Right cardiac atrium (tissue), 5 donors: ENCODE data around the gene COX7A2L. TPM values are rescaled to one million over a fixed set of nuclear protein-coding genes. Genes with fewer than 3 reads are reported as not detected.
A peak's percentile ranks its signal among the peaks of the same experiment; 100 is the strongest.
"Not testable (repeated sequence)": the region's sequence is repeated elsewhere in the genome, so short reads cannot be mapped to it uniquely, and the experiment has no call there.

Source experiments
- ATAC-seq, 2 donors: fragments of 200-7000 bp; cut with Tn5 transposase; one replicate each; pipeline versions ENCODE4 v1.8.0 to v1.9.1; 2020; ENCODE audit warnings: moderate library complexity in 2 of 2, mild to moderate bottlenecking in 1 of 2
- DNase-seq, 3 donors: peaks; one replicate each; pipeline ENCODE4 v3.0.0-alpha.2; 2020
- H3K27ac ChIP-seq: one replicate; pipeline ENCODE4 v1.5.1; 2013; ENCODE audit warnings: mild to moderate bottlenecking, low read length, control low read depth, moderate library complexity
- H3K27me3 ChIP-seq: one replicate; pipeline ENCODE4 v1.6.1; 2013; ENCODE audit not compliant: control insufficient read depth, insufficient read depth
- H3K4me1 ChIP-seq: one replicate; pipeline ENCODE4 v1.6.1; 2013; ENCODE audit warnings: low read length; ENCODE audit not compliant: control insufficient read depth, insufficient read depth
- H3K4me3 ChIP-seq: one replicate; pipeline ENCODE4 v1.5.1; 2013; ENCODE audit warnings: low read length, control low read depth
- H3K9me3 ChIP-seq: one replicate; pipeline ENCODE4 v1.6.1; 2013; ENCODE audit warnings: low read length; ENCODE audit not compliant: control insufficient read depth
- WGBS: extraction: QIAGEN DNeasy Blood & Tissue Kit; methylation state at CpG from one replicate; pipeline ENCODE4 v1.1.7; 2013; 5-methylcytosine and 5-hydroxymethylcytosine counted together
- intact Hi-C, 4 donors: fragments of 100-400 bp; cut with DNase I; formaldehyde crosslinking; loops; one replicate each; pipeline versions ENCODE4 v1.11.0 to v1.14.0; 2022 to 2023
- long read RNA-seq, 4 donors: library from polyadenylated mRNA; unstranded; transcript quantifications; one replicate each; pipeline ENCODE4 v2.0.0, GENCODE V29; 2020 to 2021
- polyA plus RNA-seq: library from polyadenylated mRNA; stranded (reverse); fragments of 200-250 nt; gene quantifications from one replicate; pipeline ENCODE4 v1.2.3, GENCODE V29; 2013
- total RNA-seq, 4 donors: library from RNA; stranded (reverse); fragmentation: NEBNext Ultra II Directional; extraction: Animal tissue kit (Norgen Biotek cat#: 25700); gene quantifications; one replicate each; pipeline ENCODE4 v1.2.1, GENCODE V29; 2021
- donor health status: healthy with polysubstance abuse.
- donor health status: DM: no; HTN: yes; CAD: no.
- donor health status: DM: no; HTN: no; CAD: no.
- donor health status: DM: no; HTN: yes; CAD: no; lungs with severe emphysema.
- donor health status: DM: yes; HTN: yes; CAD: no.

Gene COX7A2L
- total RNA-seq = 100 to 1,000 TPM in 3 of 4 donors, 10 to 100 TPM in 1; 96.1 to 128 (median 108) TPM
- 114 TPM for polyA plus RNA-seq
- long read RNA-seq, donor 1, transcript COX7A2L-201 (3 exons, 1,112 nt) = major isoform, 231 of 234 reads
- long read RNA-seq, donor 1, partial matches to known transcripts = 0 of 234 reads
- long read RNA-seq, donor 1, other reads (novel, unspliced or antisense) = 3 of 234 reads
- long read RNA-seq, donor 2, transcript COX7A2L-201 (3 exons, 1,112 nt) = major isoform, 90 of 94 reads
- long read RNA-seq, donor 2, partial matches to known transcripts = 0 of 94 reads
- long read RNA-seq, donor 2, other reads (novel, unspliced or antisense) = 4 of 94 reads
- long read RNA-seq, donor 3, transcript COX7A2L-201 (3 exons, 1,112 nt) = major isoform, 425 of 432 reads
- long read RNA-seq, donor 3, partial matches to known transcripts = 2 of 432 reads
- long read RNA-seq, donor 3, other reads (novel, unspliced or antisense) = 5 of 432 reads
- long read RNA-seq, donor 4, transcript COX7A2L-201 (3 exons, 1,112 nt) = major isoform, 108 of 112 reads
- long read RNA-seq, donor 4, partial matches to known transcripts = 0 of 112 reads
- long read RNA-seq, donor 4, other reads (novel, unspliced or antisense) = 4 of 112 reads

GRCh38 chr2:42360890-42361727, at the start of gene COX7A2L:
Gene COX7A2L (minus strand): TSS chr2:42361217. CDS start chr2:42361161, 56 bp downstream.
- peak; percentile 99 for ATAC-seq
- Histone ChIP-seq H3K4me1 (peaks cover 1% of the 10 kb centered on the region), H3K27ac (peak within 1 kb of the TSS; percentile 90), H3K27me3 (no peaks in the 10 kb centered on the region), H3K9me3 (no peaks in the 10 kb centered on the region), H3K4me3 (peak within 1 kb of the TSS; percentile 79)
- DNase-seq = peak; percentile 97 to 98 (median 98)
- intact Hi-C loops = loop anchor here in 1 of 4 donors (5.0 kb wide), 1 partner anchor 264 kb away; no protein-coding TSS in a partner anchor
- WGBS = under 1% methylated on average over 61 of the region's 61 CpGs

DNA sequence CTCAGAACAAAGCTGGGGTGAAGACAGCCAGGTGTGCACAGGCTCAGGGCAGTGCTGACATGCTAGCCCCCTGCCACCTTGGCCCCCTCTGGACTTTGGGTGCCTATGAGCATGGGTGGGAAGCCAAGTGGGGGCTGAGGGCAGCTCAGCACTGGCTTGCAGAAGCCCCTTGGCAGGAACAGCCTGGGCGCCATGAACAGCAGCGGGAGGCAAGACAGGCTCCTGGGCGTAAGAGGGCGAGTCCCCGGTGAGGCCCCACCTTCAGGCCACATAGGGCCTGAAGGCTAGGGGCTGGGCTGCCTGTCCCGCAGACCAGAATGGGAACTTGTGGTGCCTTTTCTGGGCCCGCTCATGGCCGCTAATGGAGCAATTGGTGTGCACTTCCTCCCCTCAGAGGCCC, 47.0 kb upstream of the COX7A2L start:
- 95% methylated on average over 8 of the region's 8 CpGs for WGBS
- Histone ChIP-seq H3K4me1 (no peaks in the 10 kb centered on the region), H3K9me3 (no peaks in the 10 kb centered on the region), H3K4me3 (no peak overlapping the region), H3K27me3 (no peaks in the 10 kb centered on the region), H3K27ac (no peak overlapping the region)
- intact Hi-C loops = no loop called here
- ATAC-seq (no peak), DNase-seq (no peak)

DNA sequence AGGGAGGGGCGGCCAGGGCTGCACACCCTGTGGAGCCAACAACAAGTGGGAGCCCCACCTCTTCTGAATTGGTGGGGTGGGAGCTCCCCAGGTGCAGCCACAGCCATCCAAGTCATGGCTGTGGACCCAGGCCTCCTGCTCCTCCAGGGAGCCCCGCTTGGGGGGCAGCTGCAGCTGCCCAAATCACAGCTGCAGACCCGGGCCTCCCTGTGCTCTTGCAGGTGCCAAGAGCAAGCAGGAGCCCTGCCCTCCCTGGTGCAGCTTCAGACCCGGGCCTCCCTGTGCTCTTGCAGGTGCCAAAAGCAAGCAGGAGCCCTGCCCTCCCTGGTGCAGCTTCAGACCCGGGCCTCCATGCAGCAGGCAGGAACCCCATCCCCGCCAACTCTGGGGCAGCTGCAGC, 46.5 kb upstream of the COX7A2L start:
- Histone ChIP-seq H3K9me3 (no peaks in the 10 kb centered on the region), H3K27me3 (no peaks in the 10 kb centered on the region), H3K27ac (no peak overlapping the region), H3K4me3 (no peak overlapping the region), H3K4me1 (no peaks in the 10 kb centered on the region)
- DNase-seq = no peak
- intact Hi-C loops = no loop called here
- no peak for ATAC-seq
- WGBS = 83% methylated on average over 6 of the region's 6 CpGs

- no peak for DNase-seq
- intact Hi-C loops = no loop called here
- no peaks in the 10 kb centered on the region for H3K27me3 ChIP-seq
- no peaks in the 10 kb centered on the region for H3K9me3 ChIP-seq
- no peak overlapping the region for H3K27ac ChIP-seq
- no peak for ATAC-seq
- H3K4me3 ChIP-seq = no peak overlapping the region
- 72% methylated on average over 4 of the region's 4 CpGs for WGBS
- H3K4me1 ChIP-seq = no peaks in the 10 kb centered on the region
These were observed 43.7 kb upstream of the COX7A2L start for GRCh38 chr2:42404676-42405075.

GRCh38 chr2:42401773-42402172, 40.8 kb upstream of the COX7A2L start:
- intact Hi-C loops = no loop called here
- Histone ChIP-seq H3K4me3 (no peak overlapping the region), H3K27me3 (no peaks in the 10 kb centered on the region), H3K9me3 (no peaks in the 10 kb centered on the region), H3K4me1 (no peaks in the 10 kb centered on the region), H3K27ac (no peak overlapping the region)
- DNase-seq (no peak), ATAC-seq (no peak)
- WGBS = 91% methylated on average over 6 of the region's 6 CpGs

GRCh38 chr2:42398052-42398451, 37.0 kb upstream of the COX7A2L start:
- H3K4me1 ChIP-seq, intact Hi-C loops, H3K9me3 ChIP-seq, ATAC-seq, H3K27ac ChIP-seq, H3K4me3 ChIP-seq, DNase-seq, H3K27me3 ChIP-seq: not testable (repeated sequence)
- 96% methylated on average over 11 of the region's 11 CpGs for WGBS

DNA sequence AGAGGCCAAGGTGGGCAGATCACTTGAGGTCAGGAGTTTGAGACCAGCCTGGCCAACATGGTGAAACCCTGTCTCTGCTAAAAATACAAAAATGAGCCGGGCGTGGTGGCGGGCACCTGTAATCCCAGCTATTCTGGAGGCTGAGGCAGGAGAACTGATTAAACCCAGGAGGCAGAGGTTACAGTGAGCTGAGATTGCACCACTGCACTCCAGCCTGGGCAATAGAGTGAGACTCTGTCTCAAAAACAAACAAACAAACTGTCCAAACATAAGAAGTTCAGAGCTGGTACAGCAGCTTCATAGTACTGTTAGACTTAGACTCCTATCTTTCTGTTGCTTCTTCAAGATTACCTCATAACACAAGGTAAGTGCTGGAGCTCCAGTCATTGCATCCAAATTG, 32.3 kb upstream of the COX7A2L start:
- H3K27ac ChIP-seq, ATAC-seq, H3K27me3 ChIP-seq, H3K4me3 ChIP-seq, DNase-seq, H3K4me1 ChIP-seq, H3K9me3 ChIP-seq, intact Hi-C loops: not testable (repeated sequence)
- WGBS = 95% methylated on average over 3 of the region's 3 CpGs

GRCh38 chr2:42392191-42392590, 31.2 kb upstream of the COX7A2L start:
- Histone ChIP-seq H3K4me3 (no peak overlapping the region), H3K27ac (no peak overlapping the region), H3K9me3 (no peaks in the 10 kb centered on the region), H3K4me1 (no peaks in the 10 kb centered on the region), H3K27me3 (no peaks in the 10 kb centered on the region)
- no peak for ATAC-seq
- DNase-seq = no peak
- 85% methylated on average over 1 of the region's 1 CpG for WGBS
- intact Hi-C loops = no loop called here

DNA sequence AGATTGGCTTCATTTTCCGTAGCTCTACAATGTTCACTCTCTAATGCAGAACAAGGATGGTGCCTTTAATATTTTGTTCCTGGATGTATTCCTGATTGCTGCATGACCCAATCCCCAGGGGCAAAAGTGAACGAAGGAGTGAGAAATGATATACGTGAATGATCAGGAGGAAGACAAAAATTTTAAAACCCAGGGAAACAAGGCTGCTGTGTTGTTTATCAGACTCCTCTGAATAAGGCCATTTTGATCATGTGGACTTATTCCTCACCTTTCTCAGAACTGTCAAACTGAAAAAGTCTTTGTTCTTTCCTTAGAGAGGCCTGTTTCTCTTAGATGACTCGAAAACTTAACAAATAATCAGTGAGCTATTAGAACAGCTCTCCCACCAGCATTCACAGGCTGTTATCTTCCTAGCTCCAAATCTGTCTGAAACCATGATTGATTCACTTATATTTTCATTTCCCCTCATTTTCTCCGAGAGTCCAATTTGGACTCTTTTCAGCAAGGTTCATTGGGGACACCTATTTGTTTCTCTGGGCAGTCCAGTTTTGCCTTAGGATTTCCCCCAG, 29.5 kb upstream of the COX7A2L start:
- no peaks in the 10 kb centered on the region for H3K9me3 ChIP-seq
- no peaks in the 10 kb centered on the region for H3K27me3 ChIP-seq
- ATAC-seq (no peak), DNase-seq (no peak)
- WGBS = 56% methylated on average over 5 of the region's 5 CpGs
- intact Hi-C loops = no loop called here
- no peak overlapping the region for H3K27ac ChIP-seq
- H3K4me3 ChIP-seq = no peak overlapping the region
- H3K4me1 ChIP-seq = no peaks in the 10 kb centered on the region

GRCh38 chr2:42386682-42387081, 25.7 kb upstream of the COX7A2L start:
- DNase-seq (no peak), ATAC-seq (no peak)
- H3K4me1 ChIP-seq = no peaks in the 10 kb centered on the region
- no peaks in the 10 kb centered on the region for H3K9me3 ChIP-seq
- H3K27ac ChIP-seq = no peak overlapping the region
- no peak overlapping the region for H3K4me3 ChIP-seq
- 92% methylated on average over 5 of the region's 5 CpGs for WGBS
- intact Hi-C loops = no loop called here
- H3K27me3 ChIP-seq = no peaks in the 10 kb centered on the region
